ENCODE data around the gene MTPN.

- no peak for TF ChIP-seq CTCF (conservative IDR thresholded peaks at IDR 0.05 in 1 of 2, IDR thresholded peaks at IDR 0.05 in 1 of 2; ENCODE audit: low read depth in 1 of 2, low read length in 2 of 2)
- no peak for TF ChIP-seq EZH2 (IDR thresholded peaks at IDR 0.05; ENCODE audit: low read length, missing control alignments)
Observed at GRCh38 chr7:135904282-135904681, 72.9 kb downstream of the MTPN start.

Measured in fibroblast of lung (primary cell).